HG02610 (cell line): ENCODE data around the gene THAP11.
"Not testable (repeated sequence)": the region's sequence is repeated elsewhere in the genome, so short reads cannot be mapped to it uniquely, and the experiment has no call there.

ENCODE experiments used
- ATAC-seq: cut with Tn5 transposase; IDR thresholded peaks from one replicate; pipeline ENCODE4 v1.9.1; 2021; ENCODE audit warnings: mild to moderate bottlenecking, moderate library complexity; ENCODE audit not compliant: unreplicated experiment

The THAP11 gene

DNA sequence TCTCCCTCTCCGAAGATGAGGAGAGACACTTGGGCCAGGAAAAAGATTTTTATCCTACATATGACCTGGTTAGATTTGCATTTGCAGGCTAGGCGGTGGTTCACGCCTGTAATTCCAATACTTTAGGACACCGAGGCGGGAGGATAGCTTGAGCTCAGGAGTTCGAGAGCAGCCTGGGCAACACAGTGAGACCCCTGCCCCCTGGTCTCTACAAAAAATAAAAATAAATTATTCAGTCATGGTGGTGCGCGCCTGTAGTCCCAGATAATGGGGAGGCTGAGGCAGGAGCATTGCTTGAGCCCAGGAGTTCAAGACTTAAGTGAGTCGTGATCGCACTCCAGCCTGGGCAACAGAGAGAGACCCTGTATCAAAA, 7.9 kb upstream of the THAP11 start:
- no peak for ATAC-seq

DNA sequence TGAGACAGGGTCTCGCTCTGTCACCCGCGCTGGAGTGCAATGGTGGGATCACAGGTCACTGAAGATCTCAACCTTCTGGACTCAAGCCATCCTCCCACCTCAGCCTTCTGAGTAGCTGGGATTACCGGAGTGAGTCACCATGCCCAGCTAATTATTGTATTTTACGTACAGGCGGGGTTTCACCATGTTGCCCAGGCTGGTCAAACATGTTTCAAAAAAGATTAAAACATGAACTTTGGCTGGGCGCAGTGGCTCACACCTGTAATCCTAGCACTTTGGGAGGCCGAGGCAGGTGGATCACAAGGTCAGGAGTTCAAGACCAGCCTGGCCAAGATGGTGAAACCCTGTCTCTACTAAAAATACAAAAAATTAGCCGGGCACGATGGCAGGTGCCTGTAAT, 4.9 kb upstream of the THAP11 start:
- ATAC-seq: not testable (repeated sequence)

DNA sequence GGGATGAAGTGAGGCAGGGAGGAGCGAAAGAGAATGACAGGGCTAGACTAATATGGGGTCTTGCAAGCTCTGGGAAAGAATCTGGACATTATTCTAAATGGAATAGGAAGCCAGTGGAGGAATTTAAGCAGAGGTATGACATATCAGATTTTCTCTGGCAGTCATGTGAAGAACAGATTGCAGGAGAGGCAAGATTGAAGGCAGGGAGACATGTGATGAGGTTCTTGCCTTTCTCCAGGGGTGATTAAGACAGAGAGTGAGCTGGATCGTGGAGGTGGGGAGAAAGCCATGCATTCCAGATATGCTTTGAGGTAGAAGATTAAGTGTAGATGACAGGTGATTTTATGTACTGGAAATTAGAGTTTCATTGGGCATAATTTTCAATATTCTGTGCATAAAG, 4.3 kb upstream of the THAP11 start:
- no peak for ATAC-seq

DNA sequence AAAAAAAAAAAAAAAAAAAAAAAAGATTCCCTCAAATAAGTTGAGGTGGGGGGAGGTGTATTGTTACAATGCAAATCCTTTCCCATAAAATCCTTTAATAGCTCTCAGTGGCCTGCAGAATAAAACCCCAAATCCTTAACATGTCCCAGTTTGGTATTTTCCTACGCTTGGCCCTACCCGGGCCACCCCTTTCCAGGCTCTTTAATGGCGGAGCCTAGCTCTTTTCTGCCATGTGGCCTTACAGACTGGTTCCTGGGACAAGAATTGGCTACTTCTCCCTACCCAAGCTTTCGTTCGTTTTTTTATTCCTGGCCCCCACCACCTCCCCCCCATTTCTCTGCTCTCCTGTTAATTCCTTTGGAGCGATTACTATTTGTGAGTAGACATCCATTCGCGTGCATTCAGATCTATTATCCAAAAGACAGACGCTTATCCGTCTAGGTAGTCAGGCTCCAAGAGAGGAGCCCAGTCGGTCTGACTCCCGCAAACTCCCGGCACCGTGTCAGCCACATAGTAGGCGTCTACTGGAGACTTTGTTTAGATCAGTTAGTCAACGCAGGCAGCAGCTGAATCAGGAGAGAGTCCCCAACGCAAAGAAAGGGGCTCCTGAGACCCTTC, 813 bp upstream of the THAP11 start:
- no peak for ATAC-seq

DNA sequence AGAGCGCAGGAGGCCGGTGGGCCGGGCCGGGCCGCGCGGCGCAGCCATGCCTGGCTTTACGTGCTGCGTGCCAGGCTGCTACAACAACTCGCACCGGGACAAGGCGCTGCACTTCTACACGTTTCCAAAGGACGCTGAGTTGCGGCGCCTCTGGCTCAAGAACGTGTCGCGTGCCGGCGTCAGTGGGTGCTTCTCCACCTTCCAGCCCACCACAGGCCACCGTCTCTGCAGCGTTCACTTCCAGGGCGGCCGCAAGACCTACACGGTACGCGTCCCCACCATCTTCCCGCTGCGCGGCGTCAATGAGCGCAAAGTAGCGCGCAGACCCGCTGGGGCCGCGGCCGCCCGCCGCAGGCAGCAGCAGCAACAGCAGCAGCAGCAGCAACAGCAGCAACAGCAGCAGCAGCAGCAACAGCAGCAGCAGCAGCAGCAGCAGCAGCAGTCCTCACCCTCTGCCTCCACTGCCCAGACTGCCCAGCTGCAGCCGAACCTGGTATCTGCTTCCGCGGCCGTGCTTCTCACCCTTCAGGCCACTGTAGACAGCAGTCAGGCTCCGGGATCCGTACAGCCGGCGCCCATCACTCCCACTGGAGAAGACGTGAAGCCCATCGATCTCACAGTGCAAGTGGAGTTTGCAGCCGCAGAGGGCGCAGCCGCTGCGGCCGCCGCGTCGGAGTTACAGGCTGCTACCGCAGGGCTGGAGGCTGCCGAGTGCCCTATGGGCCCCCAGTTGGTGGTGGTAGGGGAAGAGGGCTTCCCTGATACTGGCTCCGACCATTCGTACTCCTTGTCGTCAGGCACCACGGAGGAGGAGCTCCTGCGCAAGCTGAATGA, 606 bp downstream of the THAP11 start:
- ATAC-seq: peak; percentile 4

DNA sequence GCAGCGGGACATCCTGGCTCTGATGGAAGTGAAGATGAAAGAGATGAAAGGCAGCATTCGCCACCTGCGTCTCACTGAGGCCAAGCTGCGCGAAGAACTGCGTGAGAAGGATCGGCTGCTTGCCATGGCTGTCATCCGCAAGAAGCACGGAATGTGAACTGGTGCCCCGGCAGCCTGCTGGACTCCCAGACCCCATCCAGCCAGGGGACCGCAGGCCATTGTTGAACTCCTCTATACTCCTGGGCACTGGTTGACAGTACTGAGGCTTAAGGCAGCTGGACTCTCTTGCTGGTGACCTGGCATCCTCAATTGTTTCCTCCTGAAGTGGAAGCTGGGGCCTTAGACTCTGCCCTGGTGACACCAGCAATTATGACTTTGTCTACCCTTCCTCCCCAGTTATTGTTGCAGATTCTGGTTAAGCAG, 1.2 kb downstream of the THAP11 start:
- no peak for ATAC-seq

DNA sequence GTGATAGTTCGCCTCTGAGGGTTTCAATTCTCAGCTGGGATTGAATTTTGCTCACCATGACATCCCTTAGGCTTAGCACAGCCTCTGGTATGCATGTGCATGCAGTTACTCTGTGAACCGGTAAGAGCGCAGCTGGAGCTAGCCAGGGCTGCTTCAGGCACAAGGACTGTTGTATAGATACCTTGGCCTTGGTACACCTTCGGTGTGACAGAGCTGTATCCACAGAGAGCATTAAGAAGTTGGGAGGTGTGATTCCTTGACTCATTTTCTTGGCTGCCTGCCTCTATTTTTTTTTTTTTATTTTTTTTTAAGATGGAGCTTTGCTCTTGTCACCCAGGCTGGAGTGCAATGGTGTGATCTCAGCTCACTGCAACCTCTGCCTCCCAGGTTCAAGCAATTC, 2.4 kb downstream of the THAP11 start:
- no peak for ATAC-seq

DNA sequence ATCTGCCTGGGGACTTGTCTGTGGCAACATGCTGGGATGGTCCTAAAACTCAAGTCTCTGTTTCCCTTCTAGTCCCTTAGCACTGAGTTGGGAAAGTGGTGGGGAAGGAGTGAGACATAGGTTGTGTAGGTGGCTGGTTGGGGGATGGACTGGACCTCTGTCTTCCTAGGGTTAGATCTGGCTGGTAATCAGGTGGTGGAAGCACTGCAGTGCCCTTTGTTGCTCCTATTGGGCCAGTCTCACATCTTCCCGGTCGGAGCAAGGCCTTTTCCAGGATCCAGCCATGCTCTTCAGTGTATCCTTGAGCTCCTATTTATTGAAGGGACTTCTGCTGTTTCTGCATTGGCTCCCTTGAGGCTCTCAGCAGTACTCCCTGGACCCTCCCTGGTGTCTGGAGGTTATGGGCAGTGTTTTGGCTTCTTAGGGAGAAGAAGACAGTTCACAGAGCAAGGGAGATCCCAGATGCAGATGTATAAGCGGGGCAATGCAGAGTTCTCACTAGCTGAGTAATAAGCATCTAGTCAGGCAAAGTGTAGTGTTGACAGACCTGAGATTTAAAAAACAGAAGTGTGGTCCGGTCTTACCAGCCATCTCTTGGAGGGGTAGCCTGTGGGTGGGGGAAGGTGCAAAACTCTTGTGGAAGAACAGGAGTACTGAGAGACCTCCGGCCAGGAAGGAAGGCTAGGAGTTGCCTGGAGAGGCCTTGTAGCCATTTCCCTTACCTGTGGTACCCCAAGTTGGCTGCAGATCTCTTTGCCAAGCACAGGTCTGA, 3.4 kb downstream of the THAP11 start:
- ATAC-seq: no peak

DNA sequence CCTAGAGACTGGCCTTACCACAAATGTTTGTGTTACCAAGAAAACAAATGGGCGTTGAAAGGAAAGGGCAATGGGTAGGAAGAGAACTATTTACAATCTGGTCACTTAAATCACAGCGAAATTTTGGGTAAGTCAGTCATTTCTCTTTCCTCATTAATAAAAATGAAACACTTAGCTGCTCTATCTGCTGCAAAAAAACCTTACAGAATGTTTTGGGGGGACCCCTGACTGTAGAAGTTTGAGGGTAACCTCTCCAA, 3.9 kb downstream of the THAP11 start:
- no peak for ATAC-seq

DNA sequence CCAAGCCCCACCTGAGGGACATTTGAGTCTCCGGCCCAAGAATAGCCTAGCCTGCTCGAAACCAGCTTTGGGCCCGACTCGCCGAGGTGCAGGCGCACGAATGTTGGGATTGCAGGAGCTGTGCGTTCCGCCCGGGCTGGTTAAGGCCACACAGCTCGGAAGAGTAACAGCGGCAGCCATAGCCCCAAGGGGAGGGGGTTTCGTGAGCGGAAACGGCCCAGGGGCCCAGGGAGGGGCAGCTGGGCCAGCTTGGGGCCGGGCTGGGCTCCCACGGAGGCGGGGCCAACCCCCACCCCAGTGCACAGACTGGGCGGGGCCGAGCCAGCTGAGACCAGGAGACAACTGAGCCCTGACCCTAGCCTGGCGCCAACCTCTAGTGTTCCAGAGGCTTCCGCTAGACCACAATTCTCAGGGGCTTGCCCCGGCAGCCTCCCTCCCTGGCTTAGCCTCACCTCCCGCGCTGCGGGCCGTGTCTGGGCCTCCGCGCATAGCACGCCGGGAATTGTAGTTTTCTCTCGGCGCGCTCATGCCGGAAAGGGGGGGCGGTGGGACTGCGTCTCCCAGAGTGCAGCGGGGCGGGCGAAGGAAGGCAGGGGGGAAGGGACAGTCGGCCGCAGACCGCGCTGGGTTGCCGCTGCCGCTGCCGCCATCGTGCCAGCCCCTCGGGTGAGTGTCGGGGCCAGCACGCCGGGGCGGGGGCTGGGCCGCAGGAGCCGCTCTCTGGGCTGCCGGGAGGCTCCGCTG, 4.4 kb downstream of the THAP11 start, which contains the start of gene NUTF2:
NUTF2 (plus strand) TSS at position 614 of the 744 bp plus-strand sequence. CDS start 18,198 bp downstream, outside the sequence.
- ATAC-seq: peak; percentile 58

DNA sequence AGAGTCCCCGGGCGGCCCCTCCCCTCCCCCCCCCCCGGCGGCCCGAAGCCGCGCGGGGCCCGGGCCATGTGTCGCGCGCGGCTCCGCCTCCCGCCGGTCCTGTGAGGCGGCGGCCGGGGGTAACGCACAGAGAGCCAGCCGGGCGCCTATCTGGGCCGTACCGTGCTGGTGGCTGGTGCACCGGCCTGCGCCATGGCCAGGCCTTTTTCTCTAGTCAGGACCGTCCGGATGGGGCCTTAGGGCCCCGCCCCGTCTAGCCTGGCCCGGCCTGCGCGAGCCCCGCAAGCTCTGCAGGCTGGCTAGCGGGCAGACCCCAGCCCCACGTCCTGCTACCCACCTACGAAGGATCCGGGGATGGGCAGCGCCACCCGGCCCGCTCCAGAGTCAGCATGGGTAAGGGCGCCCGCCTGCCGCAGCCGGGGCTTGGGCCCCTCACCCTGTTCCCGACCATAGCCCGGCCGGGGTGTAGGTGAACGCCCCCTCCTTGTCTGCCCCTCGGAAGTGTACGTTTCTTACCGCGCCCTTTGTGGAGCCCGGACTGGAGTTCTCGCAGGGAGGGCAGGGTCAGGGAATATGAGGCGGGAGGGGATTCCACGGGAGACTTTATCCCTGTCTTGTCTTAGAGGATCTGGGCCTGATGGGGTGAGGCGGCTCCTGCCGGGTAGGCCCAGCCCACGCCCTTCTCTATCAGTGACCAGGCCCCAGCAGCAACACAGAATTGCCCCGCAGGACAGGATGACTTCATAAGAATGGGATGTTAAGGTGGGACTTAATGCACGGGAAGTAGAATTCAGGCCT, 5.1 kb downstream of the THAP11 start, which contains the start of gene CENPT:
CENPT (minus strand) TSS at position 630 of the 798 bp plus-strand sequence. CDS start 13,834 bp downstream, outside the sequence.
- ATAC-seq: peak; percentile 29

DNA sequence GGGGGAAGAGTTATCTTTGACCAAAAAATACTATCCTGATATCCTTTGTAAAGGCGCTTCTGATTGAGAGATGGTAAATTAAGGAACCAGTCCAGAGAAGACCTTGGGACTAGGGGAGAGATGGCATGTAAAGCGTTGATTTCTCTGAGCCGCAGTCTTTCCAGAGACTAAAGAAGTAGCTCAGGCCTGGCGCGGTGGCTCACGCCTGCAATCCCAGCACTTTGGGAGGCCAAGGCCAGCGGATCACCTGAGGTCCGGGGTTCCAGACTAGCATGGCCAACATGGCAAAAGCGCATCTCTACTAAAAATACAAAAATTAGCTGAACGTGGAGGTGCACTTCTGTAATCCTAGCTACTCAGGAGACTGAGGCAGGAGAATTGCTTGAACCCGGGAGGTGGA, 6.0 kb downstream of the THAP11 start:
- ATAC-seq: no peak

DNA sequence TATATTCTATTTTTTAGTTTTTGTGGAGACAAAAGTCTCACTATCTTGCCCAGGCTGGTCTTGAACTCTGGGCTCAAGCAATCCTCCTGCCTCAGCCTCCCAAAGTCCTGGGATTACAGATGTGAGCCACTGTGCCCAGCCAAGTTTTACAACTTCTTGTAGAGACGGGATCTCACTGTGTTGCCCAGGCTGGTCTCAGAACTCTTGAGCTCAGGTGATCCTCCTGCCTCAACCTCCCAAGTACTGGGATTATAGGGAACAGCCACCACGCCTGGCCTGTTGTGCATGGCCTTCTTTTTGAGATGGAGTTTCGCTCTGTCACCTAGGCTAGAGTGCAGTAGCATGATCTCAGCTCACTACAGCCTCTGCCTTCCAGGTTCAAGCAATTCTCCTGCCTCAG, 11.6 kb downstream of the THAP11 start:
- no peak for ATAC-seq

DNA sequence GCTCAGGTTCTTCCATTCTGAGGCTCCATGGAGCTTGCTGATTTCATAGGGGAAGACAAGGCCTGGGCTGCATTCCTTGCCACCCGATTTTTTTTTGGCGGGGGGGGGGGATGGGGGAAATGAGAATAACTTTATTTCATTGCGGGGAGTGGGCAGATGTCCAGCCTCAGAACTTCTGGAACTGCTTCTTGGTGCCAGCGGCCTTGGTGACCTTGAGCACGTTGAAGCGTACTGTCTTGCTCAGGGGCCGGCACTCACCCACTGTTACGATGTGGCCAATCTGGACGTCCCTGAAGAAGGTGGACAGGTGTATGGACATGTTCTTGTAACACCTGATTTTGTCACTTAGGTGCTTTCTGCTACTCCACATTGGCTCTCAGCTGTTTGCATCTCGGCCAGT, 13.7 kb downstream of the THAP11 start:
- ATAC-seq: no peak

DNA sequence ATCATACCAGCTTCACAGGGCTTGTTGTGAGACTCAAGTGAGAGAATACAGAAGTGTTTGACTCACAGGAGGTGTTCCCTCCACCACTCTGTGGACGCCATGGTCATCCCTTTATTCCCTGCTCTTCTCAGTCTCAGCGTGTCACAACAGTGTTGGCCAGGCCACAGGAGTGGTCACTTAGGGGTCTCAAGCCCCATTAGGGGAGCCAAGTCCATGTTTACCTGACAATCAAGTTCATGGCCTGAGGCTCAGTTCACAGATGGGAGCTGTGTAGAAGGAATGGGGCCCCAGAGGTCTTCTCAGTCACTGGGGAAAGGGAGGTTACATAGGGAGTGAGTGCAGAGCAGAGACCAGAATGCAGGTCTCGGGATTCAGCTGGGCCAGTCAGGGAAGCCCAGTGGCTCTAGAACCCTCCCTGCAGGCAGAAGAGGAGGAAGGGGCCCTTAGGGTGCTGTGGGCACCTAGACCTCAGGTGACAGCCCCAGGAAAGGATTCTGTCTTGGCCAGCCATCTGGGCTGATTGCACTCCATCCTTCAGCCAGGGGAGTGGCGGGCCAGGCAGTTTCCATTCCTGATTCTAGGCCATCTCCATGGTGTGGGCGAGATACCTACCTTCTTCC, 14.9 kb downstream of the THAP11 start:
- no peak for ATAC-seq

DNA sequence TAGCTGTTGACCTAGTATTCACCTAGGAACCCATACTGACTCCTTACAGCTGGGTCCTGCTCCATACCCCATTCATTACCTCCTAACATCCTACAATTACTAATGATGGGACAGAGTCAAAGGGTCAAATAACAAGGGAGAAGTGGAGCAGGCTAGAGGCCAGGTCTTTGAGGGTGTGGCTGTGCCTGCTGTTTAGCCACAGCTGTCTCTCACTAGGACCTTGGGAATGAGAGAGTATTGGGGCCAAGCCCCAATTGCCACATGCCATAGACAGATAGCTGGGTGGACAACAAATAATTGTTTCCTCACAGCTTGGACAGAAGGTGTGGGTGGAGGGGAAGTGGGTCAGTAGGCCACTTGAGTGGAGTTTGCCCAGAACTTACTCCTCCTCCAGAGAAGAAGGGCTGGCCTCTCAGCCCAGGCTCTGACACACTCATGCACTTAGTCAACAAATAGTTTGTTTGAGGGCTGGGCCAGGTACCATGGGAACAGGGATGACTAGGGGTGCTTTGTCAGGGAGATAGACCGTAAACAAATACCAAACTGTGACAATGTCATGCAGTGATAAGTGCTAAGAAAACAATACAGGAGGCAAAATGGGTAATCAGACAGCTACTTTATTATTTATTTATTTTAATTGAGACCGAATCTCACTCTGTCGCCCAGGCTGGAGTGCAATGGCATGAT, 15.6 kb downstream of the THAP11 start:
- no peak for ATAC-seq

DNA sequence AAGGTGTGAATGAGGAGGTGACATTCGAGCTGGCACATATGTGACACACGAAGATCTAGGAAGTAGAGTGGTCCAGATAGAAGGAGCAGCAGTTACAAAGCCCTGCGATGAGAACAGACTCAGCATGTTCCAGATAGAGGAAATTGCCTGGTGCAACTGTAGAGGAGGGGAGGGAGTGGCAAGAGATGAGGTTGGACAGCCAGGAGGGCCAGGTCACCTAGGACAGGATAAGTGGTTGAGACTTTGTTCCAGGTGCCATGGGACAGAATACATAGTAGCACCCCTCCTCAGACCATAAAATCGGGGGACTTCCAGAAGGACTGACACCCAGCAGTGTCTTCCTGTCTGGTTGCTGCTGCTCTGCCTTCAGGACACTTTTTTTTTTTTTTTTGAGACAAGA, 16.4 kb downstream of the THAP11 start:
- no peak for ATAC-seq

DNA sequence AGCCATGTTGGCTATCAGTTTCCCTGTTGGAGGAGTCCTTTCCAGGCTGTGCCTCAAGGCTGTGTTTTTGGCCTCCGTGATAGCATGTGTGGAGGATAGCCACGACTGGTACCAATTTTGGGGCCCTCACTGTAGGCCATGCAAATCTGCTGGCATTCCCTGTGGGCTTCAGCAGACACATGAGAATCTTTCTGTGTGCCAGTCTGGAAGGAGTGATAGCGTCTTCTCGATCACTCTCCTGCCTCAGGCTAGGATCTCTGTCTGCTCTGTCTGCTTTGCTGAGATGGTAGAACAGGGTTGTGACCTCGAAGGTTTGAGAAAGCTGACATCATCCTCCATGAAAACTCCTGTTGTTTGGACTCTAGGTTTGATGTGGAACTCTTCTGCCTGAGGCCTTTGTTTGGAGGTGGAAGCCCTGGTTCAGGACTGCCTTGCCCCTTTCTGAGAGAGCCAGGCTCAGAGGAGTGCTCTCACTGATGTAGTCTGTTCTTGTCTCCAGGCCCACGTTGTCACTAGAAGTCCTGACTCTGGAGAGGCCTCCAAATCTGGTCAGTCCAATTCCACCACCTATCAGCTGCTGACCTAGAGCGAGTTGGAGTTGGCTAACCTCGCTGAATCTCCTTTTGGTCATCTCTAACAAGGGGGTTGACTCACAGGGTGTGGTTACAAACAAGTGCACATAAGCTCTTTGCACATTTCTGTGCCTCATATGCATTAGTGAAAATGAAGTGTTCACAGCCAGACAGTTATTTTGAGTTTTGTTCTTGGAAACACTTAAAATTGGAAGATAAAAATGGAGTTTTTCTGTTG, 18.7 kb downstream of the THAP11 start:
- no peak for ATAC-seq
